KG1 (cell line): ENCODE data around the gene ZAP70.

Experiments
- DNase-seq: peaks from one replicate; lab custom pipeline; 2025; lab: John Stamatoyannopoulos, UW

ZAP70 gene

GRCh38 chr2:97734061-97735051 lies 21.0 kb downstream of the ZAP70 start:
- DNase-seq = no peak

- DNase-seq = no peak
These were observed 21.8 kb downstream of the ZAP70 start for GRCh38 chr2:97735161-97735561.

- no peak for DNase-seq
These were observed 22.8 kb downstream of the ZAP70 start for GRCh38 chr2:97736185-97736584.

- DNase-seq = no peak
These were observed 23.4 kb downstream of the ZAP70 start for GRCh38 chr2:97736608-97737330.

- DNase-seq = no peak
These were observed 24.2 kb downstream of the ZAP70 start for GRCh38 chr2:97737421-97738178.

GRCh38 chr2:97738179-97739019 lies 25.0 kb downstream of the ZAP70 start:
- DNase-seq = no peak

GRCh38 chr2:97739020-97739892 lies 25.9 kb downstream of the ZAP70 start:
- DNase-seq = no peak

- DNase-seq = no peak
These were observed 26.5 kb downstream of the ZAP70 start for GRCh38 chr2:97739893-97740245.

GRCh38 chr2:97740590-97741182 lies 27.3 kb downstream of the ZAP70 start:
- DNase-seq = no peak

- DNase-seq = no peak
These were observed 27.9 kb downstream of the ZAP70 start for GRCh38 chr2:97741251-97741650.

GRCh38 chr2:97741686-97742085 lies 28.3 kb downstream of the ZAP70 start:
- no peak for DNase-seq

- no peak for DNase-seq
These were observed 29.0 kb downstream of the ZAP70 start for GRCh38 chr2:97742381-97742847.

- DNase-seq = no peak
These were observed 30.5 kb downstream of the ZAP70 start for GRCh38 chr2:97743913-97744312.

- no peak for DNase-seq
These were observed 32.2 kb downstream of the ZAP70 start for GRCh38 chr2:97745474-97746174.

GRCh38 chr2:97747285-97747684 lies 33.9 kb downstream of the ZAP70 start:
- DNase-seq = no peak

- DNase-seq = no peak
These were observed 34.3 kb downstream of the ZAP70 start for GRCh38 chr2:97747716-97748115.

GRCh38 chr2:97749581-97749980 lies 36.2 kb downstream of the ZAP70 start:
- DNase-seq = no peak

- DNase-seq = no peak
These were observed 36.6 kb downstream of the ZAP70 start for GRCh38 chr2:97750017-97750416.

GRCh38 chr2:97751752-97752151 lies 38.4 kb downstream of the ZAP70 start:
- DNase-seq = no peak
